A549 (cell line): ENCODE data around the gene MAML3. TPM values are rescaled to one million over a fixed set of nuclear protein-coding genes. Genes with fewer than 3 reads are reported as not detected.
A peak's percentile ranks its signal among the peaks of the same experiment; 100 is the strongest.

Source experiments
- ATAC-seq, 2 experiments: fragments of 200-7000 bp in 1 of 2; fragments of >200 bp in 1 of 2; cut with Nextera tagmentation in 1 of 2; cut with Tn5 transposase in 1 of 2; 3 replicates each; pipeline versions ENCODE4 v1.8.0 to v1.9.1; 2018 to 2020; ENCODE audit warnings: mild to moderate bottlenecking in 1 of 2, moderate library complexity in 1 of 2
- CTCF ChIA-PET: fragments of 300-600 bp; sonication (Branson Sonifier 250); formaldehyde crosslinking; extraction: SDS; loops from one replicate; lab custom pipeline; 2021; ENCODE audit warnings: antibody characterized with exemption, inconsistent platforms; lab: Yijun Ruan, JAX
- POLR2A ChIA-PET: fragments of 350-600 bp; formaldehyde crosslinking; extraction: SDS; loops from one replicate; lab custom pipeline; 2021; ENCODE audit warnings: antibody characterized with exemption, inconsistent platforms; lab: Yijun Ruan, JAX
- DNase-seq, 2 experiments: peaks; one replicate each; pipeline versions ENCODE4 v3.0.0 to v3.0.0-alpha.2; 2011 to 2016; ENCODE audit warnings: low read depth in 1 of 2, low spot score in 1 of 2
- FAIRE-seq: peaks from 2 replicates; lab custom pipeline; 2011; peaks lifted over from hg19 to GRCh38; lab: Jason Lieb, UNC
- H3K27ac ChIP-seq, 2 experiments: fragments of >200 bp; sonication (Bioruptor Twin); formaldehyde crosslinking; 3 replicates each; pipeline ENCODE4 v1.5.1; 2016 to 2017
- H3K4me1 ChIP-seq: fragments of >200 bp; sonication (Bioruptor Twin); formaldehyde crosslinking; 3 replicates; pipeline ENCODE4 v1.6.1; 2016
- H3K4me2 ChIP-seq: fragments of >200 bp; sonication (Bioruptor Twin); formaldehyde crosslinking; 3 replicates; pipeline ENCODE4 v1.6.1; 2016
- H3K4me3 ChIP-seq: fragments of >200 bp; sonication (Bioruptor Twin); formaldehyde crosslinking; 3 replicates; pipeline ENCODE4 v1.5.1; 2016
- H3K9me3 ChIP-seq: fragments of >200 bp; sonication (Bioruptor Twin); formaldehyde crosslinking; 3 replicates; pipeline ENCODE4 v1.6.1; 2016
- BCL3 ChIP-seq: fragments of >200 bp; sonication (Bioruptor Twin); formaldehyde crosslinking; IDR thresholded peaks from 3 replicates; pipeline ENCODE4 v1.6.1; 2016
- CBX2 ChIP-seq: fragments of 200-600 bp; sonication (generic); IDR thresholded peaks from 2 replicates; pipeline ENCODE4 v1.6.1; 2016; ENCODE audit warnings: low read depth, mild to moderate bottlenecking, borderline replicate concordance
- CEBPB ChIP-seq, 2 experiments: fragments of >200 bp in 1 of 2; sonication (Bioruptor Twin) in 1 of 2; formaldehyde crosslinking in 1 of 2; IDR thresholded peaks; 2 replicates each; pipeline ENCODE4 v1.6.1; 2012 to 2016
- CTCF ChIP-seq: fragments of >200 bp; sonication (Bioruptor Twin); formaldehyde crosslinking; IDR thresholded peaks from 3 replicates; pipeline ENCODE4 v1.5.1; 2016
- E2F6 ChIP-seq: IDR thresholded peaks from 2 replicates; pipeline ENCODE4 v1.6.1; 2012; ENCODE audit warnings: low read depth, borderline replicate concordance
- EHMT2 ChIP-seq: fragments of 200-600 bp; sonication (generic); IDR thresholded peaks from 2 replicates; pipeline ENCODE4 v1.6.1; 2016; ENCODE audit warnings: antibody characterized with exemption, low read depth, mild to moderate bottlenecking, moderate library complexity
- ELK1 ChIP-seq: fragments of 150-350 bp; IDR thresholded peaks from 2 replicates; pipeline ENCODE4 v1.6.1; 2014; ENCODE audit warnings: low read depth, mild to moderate bottlenecking, low read length
- EP300 ChIP-seq, 2 experiments: fragments of >200 bp; sonication (Bioruptor Twin); formaldehyde crosslinking; IDR thresholded peaks; 2 replicates in 1 of 2; 3 replicates in 1 of 2; pipeline ENCODE4 v1.6.1; 2016 to 2017
- ESRRA ChIP-seq: fragments of 150-350 bp; IDR thresholded peaks from 2 replicates; pipeline ENCODE4 v1.6.1; 2014; ENCODE audit warnings: mild to moderate bottlenecking, low read length, borderline replicate concordance
- FOSB ChIP-seq: fragments of 250-450 bp; sonication (Bioruptor Pico); IDR thresholded peaks from 2 replicates; pipeline ENCODE4 v1.5.0; 2020; ENCODE audit warnings: mild to moderate bottlenecking, moderate library complexity
- FOXS1 ChIP-seq: fragments of 250-450 bp; sonication (Bioruptor Pico); IDR thresholded peaks from 2 replicates; pipeline ENCODE4 v1.5.0; 2020; ENCODE audit warnings: mild to moderate bottlenecking, moderate library complexity
- HES2 ChIP-seq: fragments of >200 bp; sonication (Bioruptor Twin); formaldehyde crosslinking; IDR thresholded peaks from 2 replicates; pipeline ENCODE4 v1.6.1; 2016
- HOXA7 ChIP-seq: fragments of 250-450 bp; sonication (Bioruptor Pico); IDR thresholded peaks from 2 replicates; pipeline ENCODE4 v1.5.0; 2020; ENCODE audit warnings: mild to moderate bottlenecking, moderate library complexity
- HOXB13 ChIP-seq: fragments of 250-450 bp; sonication (Bioruptor Pico); IDR thresholded peaks from 2 replicates; pipeline ENCODE4 v1.5.0; 2020; ENCODE audit warnings: low read depth, mild to moderate bottlenecking, moderate library complexity
- HOXB5 ChIP-seq: fragments of 250-450 bp; sonication (Bioruptor Pico); IDR thresholded peaks from 2 replicates; pipeline ENCODE4 v1.5.0; 2020; ENCODE audit warnings: mild to moderate bottlenecking, moderate library complexity
- JUN ChIP-seq, 2 experiments: fragments of >200 bp; sonication (Bioruptor Twin); formaldehyde crosslinking; IDR thresholded peaks; 2 replicates in 1 of 2; 3 replicates in 1 of 2; pipeline ENCODE4 v1.6.1; 2016 to 2017
- KDM1A ChIP-seq: fragments of 200-600 bp; sonication (generic); IDR thresholded peaks from 2 replicates; pipeline ENCODE4 v1.6.1; 2016; ENCODE audit warnings: low read depth, mild to moderate bottlenecking
- KDM5A ChIP-seq: fragments of 200-600 bp; sonication (generic); IDR thresholded peaks from 2 replicates; pipeline ENCODE4 v1.6.1; 2016; ENCODE audit warnings: antibody characterized with exemption, mild to moderate bottlenecking
- MAZ ChIP-seq: fragments of 150-350 bp; IDR thresholded peaks from 2 replicates; pipeline ENCODE4 v1.6.1; 2014; ENCODE audit warnings: antibody characterized with exemption, low read depth, low read length, borderline replicate concordance
- MYC ChIP-seq: IDR thresholded peaks from 2 replicates; pipeline ENCODE4 v1.6.1; 2012; ENCODE audit warnings: mild to moderate bottlenecking, inconsistent platforms, low read length, improper control_type of control experiment, borderline replicate concordance
- NPAS2 ChIP-seq: fragments of 250-450 bp; sonication (Bioruptor Pico); IDR thresholded peaks from 2 replicates; pipeline ENCODE4 v1.8.0; 2022; ENCODE audit warnings: mild to moderate bottlenecking, moderate library complexity, borderline replicate concordance
- PHF8 ChIP-seq: fragments of 200-600 bp; sonication (generic); IDR thresholded peaks from 2 replicates; pipeline ENCODE4 v1.6.1; 2016; ENCODE audit warnings: low read depth, mild to moderate bottlenecking, antibody characterized with exemption, moderate library complexity, borderline replicate concordance
- POLR2AphosphoS2 ChIP-seq: conservative IDR thresholded peaks from 2 replicates; pipeline ENCODE4 v1.6.1; 2012; ENCODE audit warnings: low read length, improper control_type of control experiment, inconsistent platforms
- RAD21 ChIP-seq, 2 experiments: fragments of >200 bp in 1 of 2; sonication (Bioruptor Twin) in 1 of 2; formaldehyde crosslinking in 1 of 2; IDR thresholded peaks in 1 of 2; conservative IDR thresholded peaks in 1 of 2; 2 replicates in 1 of 2; 3 replicates in 1 of 2; pipeline ENCODE4 v1.6.1; 2012 to 2018; ENCODE audit warnings: inconsistent platforms in 1 of 2
- RARB ChIP-seq: fragments of 250-450 bp; sonication (Bioruptor Pico); IDR thresholded peaks from 2 replicates; pipeline ENCODE4 v1.8.0; 2021; ENCODE audit warnings: mild to moderate bottlenecking, moderate library complexity
- TP53 ChIP-seq: fragments of 250-450 bp; sonication (Bioruptor Pico); IDR thresholded peaks from 2 replicates; pipeline ENCODE4 v1.5.0; 2021; ENCODE audit warnings: mild to moderate bottlenecking, moderate library complexity
- ZSCAN20 ChIP-seq: fragments of 250-450 bp; sonication (Bioruptor Pico); IDR thresholded peaks from 2 replicates; pipeline ENCODE4 v1.8.0; 2022; ENCODE audit warnings: mild to moderate bottlenecking, moderate library complexity
- WGBS: methylation state at CpG from one replicate; pipeline ENCODE4 v1.1.6; 2017; ENCODE audit errors: missing lambda C conversion rate; 5-methylcytosine and 5-hydroxymethylcytosine counted together
- polyA plus RNA-seq, 4 experiments: library from polyadenylated mRNA; depleted of rRNA in 3 of 4; stranded (reverse); fragments of >200 nt; fragmentation: RNase III in 1 of 4; extraction: RNeasy Plus Mini Kit Qiagen cat#74134 plus additional on column Dnase treatment in 1 of 4; gene quantifications; 2 replicates in 3 of 4; 3 replicates in 1 of 4; pipeline ENCODE4 v1.2.3, GENCODE V29; 2011 to 2017

Gene MAML3
- polyA plus RNA-seq, 2 of the 4 experiments (the other 2 are of a cell fraction) = 9.0 to 22.2 TPM

GRCh38 chr4:140037353-140038030 lies 116.5 kb downstream of the MAML3 start (continued):
- TF ChIP-seq RAD21 (conservative IDR thresholded peaks at IDR 0.05 in 1 of 2, IDR thresholded peaks at IDR 0.05 in 1 of 2) (peak in 1 of 2 experiments; percentile 37; a peak in 2 of 5 replicates), MYC (no peak), HES2 (no peak), FOXS1 (CRISPR knock-in tag) (0 out of 2 replicates have a peak, but pooled peaks have one; percentile 54)

- H3K27ac ChIP-seq = peak overlapping the region; percentile 51 to 79
- CTCF ChIA-PET = no interaction called here
- no peak for FAIRE-seq
Observed at GRCh38 chr4:140031706-140032105, 122.3 kb downstream of the MAML3 start.

GRCh38 chr4:140031061-140031460 lies 122.9 kb downstream of the MAML3 start:
- FAIRE-seq (no peak), ATAC-seq (no peak), DNase-seq (no peak)
- Histone ChIP-seq H3K9me3 (no peaks in the 10 kb centered on the region), H3K4me1 (peaks cover 82% of the 10 kb centered on the region), H3K4me3 (no peak overlapping the region), H3K4me2 (peak overlapping the region; percentile 48), H3K27ac (peak overlapping the region; percentile 51 to 79)
- POLR2A ChIA-PET = no interaction called here
- WGBS = 39% methylated on average over 6 of the region's 6 CpGs
- CTCF ChIA-PET = no interaction called here
- TF ChIP-seq HOXB5 (CRISPR knock-in tag) = no peak
- no peak for TF ChIP-seq FOSB
- no peak for TF ChIP-seq E2F6
- no peak for TF ChIP-seq HOXB13 (CRISPR knock-in tag)
- TF ChIP-seq EP300 (IDR thresholded peaks at IDR 0.05) = no peak
- TF ChIP-seq ZSCAN20 (CRISPR knock-in tag) = no peak
- no peak for TF ChIP-seq CEBPB (IDR thresholded peaks at IDR 0.05)
- TF ChIP-seq MAZ = no peak
- TF ChIP-seq NPAS2 (CRISPR knock-in tag) = no peak
- TF ChIP-seq TP53 (CRISPR knock-in tag) = no peak
- TF ChIP-seq JUN (IDR thresholded peaks at IDR 0.05) = no peak
- TF ChIP-seq RARB = no peak
- no peak for TF ChIP-seq POLR2AphosphoS2
- TF ChIP-seq CTCF = no peak
- TF ChIP-seq KDM5A = no peak

More at GRCh38 chr4:140031706-140032105, 122.3 kb downstream of the MAML3 start:
- ATAC-seq (no peak), DNase-seq (no peak)
- 20% methylated on average over 2 of the region's 2 CpGs for WGBS
- Histone ChIP-seq H3K9me3 (no peaks in the 10 kb centered on the region), H3K4me1 (peaks cover 82% of the 10 kb centered on the region), H3K4me3 (no peak overlapping the region), H3K4me2 (peak overlapping the region; percentile 48)
- TF ChIP-seq PHF8 (no peak), KDM5A (no peak), HOXA7 (CRISPR knock-in tag) (no peak), ESRRA (no peak), ELK1 (no peak), BCL3 (no peak), EP300 (IDR thresholded peaks at IDR 0.05) (no peak), E2F6 (no peak), EHMT2 (no peak), KDM1A (no peak), FOSB (no peak), ZSCAN20 (CRISPR knock-in tag) (no peak), CBX2 (no peak), MAZ (no peak)
- POLR2A ChIA-PET = no interaction called here
